Aorta (tissue), 5 donors: ENCODE results near the gene PCNX2. TPM values are rescaled to one million over a fixed set of nuclear protein-coding genes. Genes with fewer than 3 reads are reported as not detected.

ENCODE experiments used
- ATAC-seq: fragments of 200-7000 bp; cut with Tn5 transposase; one replicate; pipeline ENCODE4 v1.9.1; 2022; ENCODE audit warnings: moderate library complexity; ENCODE audit not compliant: low FRiP score
- DNase-seq, 2 donors: peaks; one replicate each; pipeline ENCODE4 v3.0.0-alpha.2; 2020
- H3K27ac ChIP-seq, 2 donors: one replicate each; pipeline ENCODE4 v1.5.1; 2013; ENCODE audit warnings: low read length in 2 of 2, mild to moderate bottlenecking in 2 of 2, moderate library complexity in 2 of 2, control low read depth in 1 of 2, inconsistent platforms in 1 of 2, low read depth in 1 of 2
- H3K27me3 ChIP-seq, 2 donors: one replicate each; pipeline ENCODE4 v1.6.1; 2013; ENCODE audit warnings: control low read depth in 1 of 2, low read length in 1 of 2, mild to moderate bottlenecking in 1 of 2, moderate library complexity in 1 of 2; ENCODE audit not compliant: insufficient read depth in 2 of 2, control insufficient read depth in 1 of 2
- H3K36me3 ChIP-seq, 2 donors: one replicate each; pipeline ENCODE4 v1.6.1; 2013; ENCODE audit warnings: control low read depth in 1 of 2, low read length in 1 of 2, mild to moderate bottlenecking in 1 of 2; ENCODE audit not compliant: insufficient read depth in 2 of 2, control insufficient read depth in 1 of 2
- H3K4me1 ChIP-seq, 2 donors: one replicate each; pipeline ENCODE4 v1.6.1; 2013; ENCODE audit warnings: low read length in 2 of 2, control low read depth in 1 of 2, mild to moderate bottlenecking in 1 of 2, moderate library complexity in 1 of 2; ENCODE audit not compliant: insufficient read depth in 2 of 2, control insufficient read depth in 1 of 2
- H3K4me3 ChIP-seq, 2 donors: one replicate each; pipeline ENCODE4 v1.5.1; 2013; ENCODE audit warnings: low read length in 2 of 2, control low read depth in 1 of 2, mild to moderate bottlenecking in 1 of 2
- H3K9me3 ChIP-seq: one replicate; pipeline ENCODE4 v1.6.1; 2013; ENCODE audit warnings: mild to moderate bottlenecking, low read length; ENCODE audit not compliant: control insufficient read depth
- WGBS, 2 donors: extraction: QIAGEN DNeasy Blood & Tissue Kit; methylation state at CpG; one replicate each; pipeline ENCODE4 v1.1.7; 2013; 5-methylcytosine and 5-hydroxymethylcytosine counted together
- intact Hi-C, 2 donors: fragments of 100-400 bp; cut with DNase I; formaldehyde crosslinking; loops; one replicate each; pipeline versions ENCODE4 v1.14.2 to v1.15.0; 2022
- polyA plus RNA-seq, 2 donors: library from polyadenylated mRNA; stranded (reverse); fragments of 200-250 nt; gene quantifications; one replicate each; pipeline ENCODE4 v1.2.3, GENCODE V29; 2013
- total RNA-seq, 2 donors: library from RNA; stranded (reverse); fragmentation: NEBNext Ultra II Directional; extraction: Animal tissue kit (Norgen Biotek cat#: 25700); gene quantifications; one replicate each; pipeline ENCODE4 v1.2.1, GENCODE V29; 2021
- donor health status: healthy with polysubstance abuse.
- donor health status: Bipolar disorder and iron deficiency.
- donor health status: DM: no; HTN: no; CAD: no.
- donor health status: DM: no; HTN: no; CAD: no.
- donor health status: DM: yes; HTN: yes; CAD: no.

PCNX2 gene
- total and polyA plus RNA-seq, 4 donors: 0.38 to 27.2 (median 20.1) TPM

DNA sequence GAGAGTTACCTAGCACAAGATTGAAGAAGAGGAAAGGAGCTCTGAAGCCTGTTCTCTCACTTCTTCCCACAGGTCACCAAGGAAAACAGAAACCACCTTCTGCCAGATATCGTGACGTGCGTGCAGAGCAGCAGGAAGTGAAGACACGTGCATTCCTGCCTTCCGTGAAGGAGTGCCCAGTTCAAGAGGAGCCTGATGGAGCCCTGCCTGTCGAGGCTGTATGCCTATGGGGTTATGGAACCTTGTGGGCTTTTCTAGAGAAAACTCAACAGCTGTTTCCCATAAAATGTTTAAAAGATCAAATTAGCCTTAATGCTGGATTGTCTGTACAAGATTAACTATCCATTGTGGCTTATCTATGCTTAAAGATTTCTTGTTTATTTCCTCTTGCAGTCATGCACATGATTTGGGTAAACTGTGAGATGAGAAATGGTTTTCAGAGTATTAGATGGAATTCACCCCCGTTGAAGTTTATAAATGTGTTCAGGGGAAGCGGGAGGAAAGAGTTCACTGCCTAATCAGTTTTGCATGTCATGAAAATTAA, 317.4 kb downstream of the PCNX2 start:
- no peak for DNase-seq

DNA sequence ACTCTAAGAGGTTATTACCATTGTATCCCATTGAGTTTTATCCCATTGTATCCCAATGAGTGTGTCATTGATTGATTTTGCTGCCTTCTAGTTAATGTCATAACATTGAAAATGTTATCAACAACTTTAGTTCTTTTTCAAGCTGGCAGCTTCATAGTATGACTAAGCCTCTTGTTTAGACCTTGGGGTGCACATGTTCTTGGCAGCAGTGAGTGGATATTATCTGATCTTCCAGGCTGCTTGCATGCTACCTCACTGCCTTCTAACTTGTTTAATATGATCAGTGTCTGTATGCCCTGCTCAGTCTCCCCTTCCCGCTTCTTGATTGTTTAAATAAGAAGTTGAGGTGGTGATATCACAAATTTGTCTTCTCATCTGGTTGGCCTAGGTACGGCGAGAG, 320.6 kb downstream of the PCNX2 start:
- ATAC-seq (no peak), DNase-seq (no peak)
- intact Hi-C loops: no loop called here
- Histone ChIP-seq H3K4me1 (no peaks in the 10 kb centered on the region), H3K4me3 (no peak overlapping the region), H3K27ac (no peak overlapping the region), H3K36me3 (peaks cover 0 to 9% of the 10 kb centered on the region in 2 donors), H3K9me3 (no peaks in the 10 kb centered on the region), H3K27me3 (no peaks in the 10 kb centered on the region)
- 90 to 96% methylated on average over 3 of the region's 3 CpGs for WGBS, 2 donors

More for the DNA sequence above, 317.4 kb downstream of the PCNX2 start:
- H3K9me3 ChIP-seq: no peaks in the 10 kb centered on the region
- intact Hi-C loops: no loop called here
- H3K27me3 ChIP-seq: no peaks in the 10 kb centered on the region
- H3K4me3 ChIP-seq: no peak overlapping the region
- no peak for ATAC-seq
- H3K36me3 ChIP-seq: peaks cover 0 to 2% of the 10 kb centered on the region in 2 donors
- no peaks in the 10 kb centered on the region for H3K4me1 ChIP-seq
- H3K27ac ChIP-seq: no peak overlapping the region
- WGBS, 2 donors: 67 to 79% methylated on average over 8 of the region's 8 CpGs

DNA sequence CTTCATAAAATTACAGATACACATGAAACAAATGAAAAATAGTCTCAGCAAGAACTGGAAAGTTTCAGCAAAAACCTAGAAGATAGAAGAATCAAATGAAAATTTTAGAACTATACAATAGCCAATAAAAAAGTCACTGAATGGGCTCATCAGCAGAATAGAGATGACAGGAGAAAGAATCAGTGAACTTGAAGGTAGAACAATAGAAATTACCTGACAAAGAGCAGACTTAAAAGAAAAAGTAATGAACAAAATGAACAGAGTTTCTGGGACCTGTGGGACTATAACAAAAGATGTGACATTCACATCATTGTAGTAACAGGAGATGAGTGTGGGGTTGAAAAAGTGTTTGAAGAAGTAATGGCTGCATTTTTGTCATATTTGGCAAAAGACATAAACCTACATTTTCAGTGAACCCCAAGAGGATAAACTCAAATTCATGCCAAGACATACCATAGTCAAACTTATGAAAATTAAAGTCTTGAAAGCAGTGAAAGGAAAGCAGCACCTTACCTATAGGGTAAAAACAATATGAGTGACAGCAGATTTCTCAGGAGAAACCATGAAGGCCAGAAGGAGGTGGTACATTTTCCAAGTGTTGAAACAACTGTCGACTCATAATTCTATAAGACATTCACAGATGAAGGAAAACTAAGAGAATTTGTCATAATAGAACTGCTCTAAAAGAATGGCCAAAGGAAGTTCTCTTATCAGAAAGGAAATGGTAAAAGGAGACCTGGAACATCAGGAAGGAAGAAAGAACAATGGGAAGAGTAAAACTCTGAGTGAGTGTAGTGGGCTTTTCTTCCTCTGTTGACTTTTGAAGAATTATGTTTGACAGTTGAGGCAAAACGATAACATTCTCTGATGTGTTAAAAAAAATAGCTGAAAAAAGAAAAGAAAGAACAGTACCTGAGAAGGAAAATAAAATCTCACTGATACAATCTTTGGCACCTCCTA, 321.6 kb downstream of the PCNX2 start:
- H3K4me1 ChIP-seq: no peaks in the 10 kb centered on the region
- no peaks in the 10 kb centered on the region for H3K9me3 ChIP-seq
- no peaks in the 10 kb centered on the region for H3K27me3 ChIP-seq
- ATAC-seq: no peak
- no peak for DNase-seq
- H3K27ac ChIP-seq: no peak overlapping the region
- WGBS, 2 donors: 82 to 92% methylated on average over 2 of the region's 2 CpGs
- peaks cover 0 to 15% of the 10 kb centered on the region in 2 donors for H3K36me3 ChIP-seq
- intact Hi-C loops: no loop called here
- H3K4me3 ChIP-seq: no peak overlapping the region

DNA sequence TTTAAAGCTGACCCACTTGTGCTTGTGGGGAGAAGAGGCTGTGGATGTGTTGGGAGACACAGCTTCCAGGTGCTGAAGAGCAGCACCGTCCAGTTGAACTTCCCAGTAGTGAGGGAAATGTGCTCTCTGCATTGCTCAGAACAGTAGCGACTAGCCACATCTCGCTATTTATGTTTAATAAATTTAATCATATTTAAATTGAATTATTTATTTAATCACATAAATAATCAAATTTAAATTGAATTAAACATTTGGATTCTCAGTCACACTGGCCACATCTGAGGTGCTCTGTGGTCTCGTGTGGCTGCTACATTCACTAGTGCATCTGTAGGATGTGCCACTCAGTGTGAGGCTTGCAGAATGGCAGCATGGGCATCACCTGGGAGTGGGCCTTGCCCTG, 325.0 kb downstream of the PCNX2 start:
- 73 to 92% methylated on average over 4 of the region's 4 CpGs for WGBS, 2 donors
- H3K36me3 ChIP-seq: peaks cover 8 to 18% of the 10 kb centered on the region in 2 donors

DNA sequence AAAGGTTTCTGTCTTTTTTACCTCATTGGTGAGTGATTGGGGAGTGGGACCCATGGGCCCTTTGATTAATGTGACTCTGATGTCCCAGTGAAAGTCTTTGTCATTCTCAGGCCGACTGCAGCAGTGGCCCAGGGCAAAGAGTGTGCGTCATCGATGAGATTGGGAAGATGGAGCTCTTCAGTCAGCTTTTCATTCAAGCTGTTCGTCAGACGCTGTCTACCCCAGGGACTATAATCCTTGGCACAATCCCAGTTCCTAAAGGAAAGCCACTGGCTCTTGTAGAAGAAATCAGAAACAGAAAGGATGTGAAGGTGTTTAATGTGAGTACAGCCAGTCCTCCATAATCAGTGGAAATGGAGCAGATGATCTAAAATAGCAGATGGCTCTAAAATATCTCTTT, 325.7 kb downstream of the PCNX2 start:
- no peak overlapping the region for H3K27ac ChIP-seq
- DNase-seq (no peak), ATAC-seq (no peak)
- no peak overlapping the region for H3K4me3 ChIP-seq
- H3K9me3 ChIP-seq: no peaks in the 10 kb centered on the region
- WGBS, 2 donors: 68 to 78% methylated on average over 5 of the region's 5 CpGs
- peaks cover 8 to 18% of the 10 kb centered on the region in 2 donors for H3K36me3 ChIP-seq
- H3K4me1 ChIP-seq: no peaks in the 10 kb centered on the region
- intact Hi-C loops: no loop called here
- H3K27me3 ChIP-seq: no peaks in the 10 kb centered on the region

More for the DNA sequence above, 325.0 kb downstream of the PCNX2 start:
- H3K4me3 ChIP-seq: no peak overlapping the region
- H3K27me3 ChIP-seq: no peaks in the 10 kb centered on the region
- intact Hi-C loops: no loop called here
- no peak overlapping the region for H3K27ac ChIP-seq
- H3K9me3 ChIP-seq: no peaks in the 10 kb centered on the region
- H3K4me1 ChIP-seq: no peaks in the 10 kb centered on the region
- no peak for DNase-seq
- no peak for ATAC-seq

DNA sequence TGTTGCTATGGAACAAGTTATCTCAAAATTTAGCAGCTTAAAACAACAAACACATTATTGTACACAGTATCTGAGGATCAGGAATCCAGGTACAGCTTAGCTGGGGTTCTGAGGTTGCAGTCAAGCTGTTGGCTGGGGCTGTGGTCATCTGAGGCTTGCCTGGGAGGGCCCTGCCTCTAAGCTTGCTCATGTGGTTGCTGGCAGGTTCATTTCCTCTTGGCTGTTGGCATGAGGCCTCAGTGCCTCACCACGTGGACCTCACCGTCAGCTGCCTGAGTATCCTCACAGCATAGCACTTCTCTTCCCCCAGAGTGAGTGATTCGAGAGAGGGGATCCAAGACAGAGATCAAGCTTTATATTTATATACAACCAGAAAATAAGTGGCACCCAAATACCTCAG, 326.6 kb downstream of the PCNX2 start:
- intact Hi-C loops: no loop called here
- no peak for ATAC-seq
- Histone ChIP-seq H3K36me3 (peaks cover 8 to 18% of the 10 kb centered on the region in 2 donors), H3K4me3 (no peak overlapping the region), H3K9me3 (no peaks in the 10 kb centered on the region), H3K4me1 (no peaks in the 10 kb centered on the region), H3K27me3 (no peaks in the 10 kb centered on the region), H3K27ac (no peak overlapping the region)
- DNase-seq: peak in 1 of 2 donors; percentile 70
- 44% methylated on average over 3 of the region's 3 CpGs for WGBS, 2 donors

DNA sequence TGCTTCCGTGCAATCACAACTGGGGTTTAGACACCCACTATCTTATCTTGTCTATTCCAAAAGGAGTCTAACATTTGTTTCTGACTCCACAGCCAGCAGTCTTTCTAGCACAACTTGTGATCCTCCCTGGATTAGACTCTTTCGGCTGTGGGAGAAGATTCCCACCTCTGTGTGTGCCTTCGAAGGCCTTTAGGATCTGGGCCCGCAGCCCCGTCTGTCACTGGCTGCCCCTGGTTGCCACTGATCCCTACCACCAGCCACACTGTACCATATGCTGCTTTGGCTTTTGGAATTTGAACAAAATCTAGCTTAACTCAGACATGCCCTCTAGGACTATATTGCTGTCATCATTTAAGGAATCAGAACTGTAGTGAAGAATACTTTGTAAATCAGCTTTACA, 327.1 kb downstream of the PCNX2 start:
- DNase-seq (no peak), ATAC-seq (no peak)
- intact Hi-C loops: no loop called here
- 92 to 96% methylated on average over 5 of the region's 5 CpGs for WGBS, 2 donors
- Histone ChIP-seq H3K27me3 (no peaks in the 10 kb centered on the region), H3K9me3 (no peaks in the 10 kb centered on the region), H3K27ac (no peak overlapping the region), H3K4me1 (no peaks in the 10 kb centered on the region), H3K4me3 (no peak overlapping the region), H3K36me3 (peaks cover 8 to 18% of the 10 kb centered on the region in 2 donors)

DNA sequence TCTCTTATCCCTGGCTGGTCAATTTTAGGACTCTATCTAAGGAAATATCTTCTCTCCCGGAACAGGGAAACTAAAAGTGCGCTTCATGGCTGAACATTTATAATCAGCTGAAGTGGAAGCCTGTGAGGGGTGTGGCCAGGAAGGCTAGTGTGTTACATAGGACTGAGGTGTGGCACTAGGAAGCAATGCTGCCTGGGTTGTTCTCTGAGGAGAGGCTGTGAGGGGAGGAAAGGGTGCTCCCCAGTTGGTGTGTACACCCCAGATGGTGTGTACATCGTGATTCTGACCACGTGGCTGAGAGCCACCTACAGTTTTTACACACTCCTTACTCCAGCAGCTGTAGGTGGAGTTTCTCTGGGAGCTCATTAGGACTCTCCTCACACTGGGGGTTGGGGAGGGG, 328.9 kb downstream of the PCNX2 start:
- Histone ChIP-seq H3K36me3 (peaks cover 8 to 15% of the 10 kb centered on the region in 2 donors), H3K4me1 (no peaks in the 10 kb centered on the region), H3K9me3 (no peaks in the 10 kb centered on the region), H3K4me3 (no peak overlapping the region), H3K27ac (no peak overlapping the region), H3K27me3 (no peaks in the 10 kb centered on the region)
- ATAC-seq: no peak
- no peak for DNase-seq
- 60 to 73% methylated on average over 4 of the region's 4 CpGs for WGBS, 2 donors
- intact Hi-C loops: no loop called here

DNA sequence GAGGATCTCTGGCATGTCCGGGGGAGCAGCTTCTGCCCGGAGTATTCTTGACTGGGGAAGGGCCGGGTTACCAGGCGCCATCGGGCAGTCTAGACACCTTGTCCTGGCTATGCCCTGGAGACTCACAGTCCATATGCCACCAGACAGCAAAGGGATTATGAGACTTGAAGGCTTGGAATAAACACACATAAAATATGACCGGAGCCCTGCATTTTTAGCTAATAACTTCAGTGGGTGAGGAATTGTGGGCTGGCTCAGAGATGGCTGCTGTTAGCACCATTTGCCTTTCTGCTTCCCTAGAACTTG, 329.7 kb downstream of the PCNX2 start:
- no peak for DNase-seq
- no peak overlapping the region for H3K4me3 ChIP-seq
- H3K4me1 ChIP-seq: no peaks in the 10 kb centered on the region
- ATAC-seq: no peak
- H3K27ac ChIP-seq: no peak overlapping the region
- no peaks in the 10 kb centered on the region for H3K27me3 ChIP-seq
- no peaks in the 10 kb centered on the region for H3K9me3 ChIP-seq
- intact Hi-C loops: no loop called here
- H3K36me3 ChIP-seq: peaks cover 8 to 13% of the 10 kb centered on the region in 2 donors
- WGBS, 2 donors: 74 to 82% methylated on average over 6 of the region's 6 CpGs
